ENCODE measurements around the gene MRPL40.

Gene MRPL40

GRCh38 chr22:19457828-19458428 lies 25.6 kb downstream of the MRPL40 start:
- no peaks in the 10 kb centered on the region for H3K27me3 ChIP-seq (ENCODE audit: control insufficient read depth in 2 of 2, insufficient read depth in 2 of 2, low read length in 2 of 2)
- no peak overlapping the region for H3K27ac ChIP-seq (ENCODE audit: low read depth in 2 of 2, low read length in 2 of 2)
- H3K4me3 ChIP-seq (ENCODE audit: low read length in 2 of 2) = no peak overlapping the region
- H3K9me3 ChIP-seq (ENCODE audit: control insufficient read depth in 2 of 2, low read length in 2 of 2) = no peaks in the 10 kb centered on the region
- no peak overlapping the region for H3K9ac ChIP-seq (ENCODE audit: low read depth in 1 of 2, low read length in 2 of 2)
- H3K36me3 ChIP-seq (ENCODE audit: control insufficient read depth in 2 of 2, insufficient read depth in 2 of 2, low read length in 2 of 2) = peaks cover 48 to 50% of the 10 kb centered on the region in 2 donors
- no peaks in the 10 kb centered on the region for H3K4me1 ChIP-seq (ENCODE audit: control insufficient read depth in 2 of 2, insufficient read depth in 2 of 2, low read length in 2 of 2)

GRCh38 chr22:19460036-19460435 lies 27.7 kb downstream of the MRPL40 start:
- H3K9me3 ChIP-seq (ENCODE audit: control insufficient read depth in 2 of 2, low read length in 2 of 2) = no peaks in the 10 kb centered on the region
- H3K4me3 ChIP-seq (ENCODE audit: low read length in 2 of 2) = no peak overlapping the region
- H3K9ac ChIP-seq (ENCODE audit: low read depth in 1 of 2, low read length in 2 of 2) = no peak overlapping the region
- H3K36me3 ChIP-seq (ENCODE audit: control insufficient read depth in 2 of 2, insufficient read depth in 2 of 2, low read length in 2 of 2) = peaks cover 44% of the 10 kb centered on the region in 2 donors
- no peaks in the 10 kb centered on the region for H3K4me1 ChIP-seq (ENCODE audit: control insufficient read depth in 2 of 2, insufficient read depth in 2 of 2, low read length in 2 of 2)
- H3K27ac ChIP-seq (ENCODE audit: low read depth in 2 of 2, low read length in 2 of 2) = no peak overlapping the region
- no peaks in the 10 kb centered on the region for H3K27me3 ChIP-seq (ENCODE audit: control insufficient read depth in 2 of 2, insufficient read depth in 2 of 2, low read length in 2 of 2)

DNA sequence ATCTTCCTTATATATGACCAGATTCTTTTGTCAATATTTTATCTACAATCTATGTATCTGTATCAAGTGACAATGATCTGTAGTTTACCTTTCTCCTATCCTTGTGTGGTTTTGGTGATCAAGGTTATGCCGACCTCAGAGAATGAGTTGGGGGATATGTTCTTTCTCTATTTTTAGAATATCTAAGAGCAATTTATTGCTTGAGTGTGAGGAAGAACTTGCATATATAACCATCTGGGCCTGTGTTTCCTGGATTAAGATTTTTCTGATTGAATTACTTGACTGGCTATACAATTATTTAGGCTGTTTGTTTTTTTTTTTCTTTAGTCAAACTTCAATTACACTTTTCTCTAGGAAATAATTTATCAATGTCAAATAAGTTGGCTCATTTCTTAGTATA lies 29.2 kb downstream of the MRPL40 start:
- no peaks in the 10 kb centered on the region for H3K4me1 ChIP-seq (ENCODE audit: control insufficient read depth in 2 of 2, insufficient read depth in 2 of 2, low read length in 2 of 2)
- H3K27me3 ChIP-seq (ENCODE audit: control insufficient read depth in 2 of 2, insufficient read depth in 2 of 2, low read length in 2 of 2) = no peaks in the 10 kb centered on the region
- no peak overlapping the region for H3K9ac ChIP-seq (ENCODE audit: low read depth in 1 of 2, low read length in 2 of 2)
- peaks cover 42 to 43% of the 10 kb centered on the region in 2 donors for H3K36me3 ChIP-seq (ENCODE audit: control insufficient read depth in 2 of 2, insufficient read depth in 2 of 2, low read length in 2 of 2)
- H3K27ac ChIP-seq (ENCODE audit: low read depth in 2 of 2, low read length in 2 of 2) = no peak overlapping the region
- no peaks in the 10 kb centered on the region for H3K9me3 ChIP-seq (ENCODE audit: control insufficient read depth in 2 of 2, low read length in 2 of 2)
- H3K4me3 ChIP-seq (ENCODE audit: low read length in 2 of 2) = no peak overlapping the region

GRCh38 chr22:19463008-19463407 lies 30.7 kb downstream of the MRPL40 start:
- no peaks in the 10 kb centered on the region for H3K9me3 ChIP-seq (ENCODE audit: control insufficient read depth in 2 of 2, low read length in 2 of 2)
- no peaks in the 10 kb centered on the region for H3K4me1 ChIP-seq (ENCODE audit: control insufficient read depth in 2 of 2, insufficient read depth in 2 of 2, low read length in 2 of 2)
- H3K9ac ChIP-seq (ENCODE audit: low read depth in 1 of 2, low read length in 2 of 2) = no peak overlapping the region
- no peaks in the 10 kb centered on the region for H3K27me3 ChIP-seq (ENCODE audit: control insufficient read depth in 2 of 2, insufficient read depth in 2 of 2, low read length in 2 of 2)
- H3K36me3 ChIP-seq (ENCODE audit: control insufficient read depth in 2 of 2, insufficient read depth in 2 of 2, low read length in 2 of 2) = peaks cover 45% of the 10 kb centered on the region in 2 donors
- no peak overlapping the region for H3K27ac ChIP-seq (ENCODE audit: low read depth in 2 of 2, low read length in 2 of 2)
- H3K4me3 ChIP-seq (ENCODE audit: low read length in 2 of 2) = no peak overlapping the region

- H3K27me3 ChIP-seq (ENCODE audit: control insufficient read depth in 2 of 2, insufficient read depth in 2 of 2, low read length in 2 of 2) = no peaks in the 10 kb centered on the region
- H3K9ac ChIP-seq (ENCODE audit: low read depth in 1 of 2, low read length in 2 of 2) = no peak overlapping the region
- peaks cover 48 to 50% of the 10 kb centered on the region in 2 donors for H3K36me3 ChIP-seq (ENCODE audit: control insufficient read depth in 2 of 2, insufficient read depth in 2 of 2, low read length in 2 of 2)
- H3K4me3 ChIP-seq (ENCODE audit: low read length in 2 of 2) = no peak overlapping the region
- no peaks in the 10 kb centered on the region for H3K9me3 ChIP-seq (ENCODE audit: control insufficient read depth in 2 of 2, low read length in 2 of 2)
- no peaks in the 10 kb centered on the region for H3K4me1 ChIP-seq (ENCODE audit: control insufficient read depth in 2 of 2, insufficient read depth in 2 of 2, low read length in 2 of 2)
- no peak overlapping the region for H3K27ac ChIP-seq (ENCODE audit: low read depth in 2 of 2, low read length in 2 of 2)
Observed at GRCh38 chr22:19463491-19464469, 31.4 kb downstream of the MRPL40 start.

DNA sequence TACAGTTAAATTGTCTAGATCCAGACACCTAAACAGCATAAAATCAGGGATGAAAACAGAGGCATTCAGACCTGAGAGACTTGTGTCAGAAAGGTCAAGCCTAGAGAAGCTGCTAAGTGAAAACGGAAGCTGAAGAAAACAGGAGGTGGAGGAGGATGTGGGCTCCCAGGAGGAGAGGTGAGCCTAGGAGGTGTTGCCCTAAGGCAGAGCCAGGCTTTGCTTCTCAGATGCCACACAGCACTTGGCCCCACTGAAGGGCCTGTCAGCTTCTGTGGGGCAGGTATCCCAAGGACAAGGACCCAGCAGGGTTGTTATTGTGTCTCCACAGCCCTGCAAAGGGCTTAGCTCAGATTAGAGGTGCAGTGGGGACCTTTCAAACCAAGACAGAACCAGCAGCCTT lies 32.2 kb downstream of the MRPL40 start:
- Histone ChIP-seq H3K27me3 (ENCODE audit: control insufficient read depth in 2 of 2, insufficient read depth in 2 of 2, low read length in 2 of 2) (no peaks in the 10 kb centered on the region), H3K27ac (ENCODE audit: low read depth in 2 of 2, low read length in 2 of 2) (no peak overlapping the region), H3K9ac (ENCODE audit: low read depth in 1 of 2, low read length in 2 of 2) (no peak overlapping the region), H3K9me3 (ENCODE audit: control insufficient read depth in 2 of 2, low read length in 2 of 2) (no peaks in the 10 kb centered on the region), H3K4me3 (ENCODE audit: low read length in 2 of 2) (no peak overlapping the region), H3K36me3 (ENCODE audit: control insufficient read depth in 2 of 2, insufficient read depth in 2 of 2, low read length in 2 of 2) (peaks cover 56 to 57% of the 10 kb centered on the region in 2 donors), H3K4me1 (ENCODE audit: control insufficient read depth in 2 of 2, insufficient read depth in 2 of 2, low read length in 2 of 2) (no peaks in the 10 kb centered on the region)

DNA sequence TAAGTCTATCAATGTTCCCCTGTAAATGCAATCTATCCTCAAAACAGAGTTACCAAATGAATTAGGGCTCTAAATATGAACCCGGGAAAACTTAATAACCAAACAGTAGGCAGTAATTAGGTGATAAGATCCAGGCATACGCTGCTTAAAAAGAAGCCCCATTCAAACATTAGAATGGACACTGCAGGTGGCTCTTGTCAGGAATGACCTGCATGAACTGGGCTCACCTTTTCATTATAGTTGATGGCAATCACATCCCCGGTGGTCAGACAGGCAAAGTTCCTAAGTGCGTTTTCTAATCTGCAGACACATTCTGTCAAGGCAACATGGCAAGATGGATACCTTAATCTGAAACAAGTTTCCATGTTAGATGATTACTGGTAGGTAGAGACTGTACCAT lies 32.6 kb downstream of the MRPL40 start:
- no peak overlapping the region for H3K9ac ChIP-seq (ENCODE audit: low read depth in 1 of 2, low read length in 2 of 2)
- no peak overlapping the region for H3K4me3 ChIP-seq (ENCODE audit: low read length in 2 of 2)

DNA sequence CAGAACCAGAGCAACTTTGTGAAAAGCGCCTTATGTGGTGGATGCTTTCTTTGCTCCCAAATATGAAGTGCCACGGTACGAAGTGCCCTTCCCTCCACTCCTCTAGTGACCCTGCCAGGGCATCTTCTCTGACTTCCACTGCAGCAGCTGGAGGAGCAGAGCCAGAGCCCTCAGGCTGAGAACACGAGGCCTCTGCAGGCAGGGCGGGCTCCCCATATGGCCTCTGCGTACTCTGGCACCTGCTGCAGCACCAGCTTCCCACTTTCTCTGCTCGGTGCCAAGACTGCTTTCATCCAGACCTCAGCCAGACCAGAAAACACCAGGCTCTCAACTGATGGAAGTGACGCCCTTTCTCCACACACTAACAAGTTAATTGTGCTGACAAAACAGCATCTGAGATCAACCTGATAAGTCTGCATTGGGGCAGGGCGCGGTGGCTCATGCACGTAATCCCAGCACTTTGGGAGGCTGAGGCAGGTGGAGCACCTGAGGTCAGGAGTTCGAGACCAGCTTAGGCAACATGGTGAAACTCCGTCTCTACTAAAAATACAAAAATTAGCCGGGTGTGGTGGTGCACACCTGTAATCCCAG lies 33.9 kb downstream of the MRPL40 start:
- no peak overlapping the region for H3K9ac ChIP-seq (ENCODE audit: low read depth in 1 of 2, low read length in 2 of 2)
- no peaks in the 10 kb centered on the region for H3K9me3 ChIP-seq (ENCODE audit: control insufficient read depth in 2 of 2, low read length in 2 of 2)
- H3K27ac ChIP-seq (ENCODE audit: low read depth in 2 of 2, low read length in 2 of 2) = no peak overlapping the region
- peaks cover 68 to 71% of the 10 kb centered on the region in 2 donors for H3K36me3 ChIP-seq (ENCODE audit: control insufficient read depth in 2 of 2, insufficient read depth in 2 of 2, low read length in 2 of 2)
- no peak overlapping the region for H3K4me3 ChIP-seq (ENCODE audit: low read length in 2 of 2)
- no peaks in the 10 kb centered on the region for H3K27me3 ChIP-seq (ENCODE audit: control insufficient read depth in 2 of 2, insufficient read depth in 2 of 2, low read length in 2 of 2)
- H3K4me1 ChIP-seq (ENCODE audit: control insufficient read depth in 2 of 2, insufficient read depth in 2 of 2, low read length in 2 of 2) = no peaks in the 10 kb centered on the region

More for the DNA sequence above, 32.6 kb downstream of the MRPL40 start:
- Histone ChIP-seq H3K27ac (ENCODE audit: low read depth in 2 of 2, low read length in 2 of 2) (no peak overlapping the region), H3K36me3 (ENCODE audit: control insufficient read depth in 2 of 2, insufficient read depth in 2 of 2, low read length in 2 of 2) (peaks cover 60 to 62% of the 10 kb centered on the region in 2 donors), H3K27me3 (ENCODE audit: control insufficient read depth in 2 of 2, insufficient read depth in 2 of 2, low read length in 2 of 2) (no peaks in the 10 kb centered on the region), H3K4me1 (ENCODE audit: control insufficient read depth in 2 of 2, insufficient read depth in 2 of 2, low read length in 2 of 2) (no peaks in the 10 kb centered on the region), H3K9me3 (ENCODE audit: control insufficient read depth in 2 of 2, low read length in 2 of 2) (no peaks in the 10 kb centered on the region)

DNA sequence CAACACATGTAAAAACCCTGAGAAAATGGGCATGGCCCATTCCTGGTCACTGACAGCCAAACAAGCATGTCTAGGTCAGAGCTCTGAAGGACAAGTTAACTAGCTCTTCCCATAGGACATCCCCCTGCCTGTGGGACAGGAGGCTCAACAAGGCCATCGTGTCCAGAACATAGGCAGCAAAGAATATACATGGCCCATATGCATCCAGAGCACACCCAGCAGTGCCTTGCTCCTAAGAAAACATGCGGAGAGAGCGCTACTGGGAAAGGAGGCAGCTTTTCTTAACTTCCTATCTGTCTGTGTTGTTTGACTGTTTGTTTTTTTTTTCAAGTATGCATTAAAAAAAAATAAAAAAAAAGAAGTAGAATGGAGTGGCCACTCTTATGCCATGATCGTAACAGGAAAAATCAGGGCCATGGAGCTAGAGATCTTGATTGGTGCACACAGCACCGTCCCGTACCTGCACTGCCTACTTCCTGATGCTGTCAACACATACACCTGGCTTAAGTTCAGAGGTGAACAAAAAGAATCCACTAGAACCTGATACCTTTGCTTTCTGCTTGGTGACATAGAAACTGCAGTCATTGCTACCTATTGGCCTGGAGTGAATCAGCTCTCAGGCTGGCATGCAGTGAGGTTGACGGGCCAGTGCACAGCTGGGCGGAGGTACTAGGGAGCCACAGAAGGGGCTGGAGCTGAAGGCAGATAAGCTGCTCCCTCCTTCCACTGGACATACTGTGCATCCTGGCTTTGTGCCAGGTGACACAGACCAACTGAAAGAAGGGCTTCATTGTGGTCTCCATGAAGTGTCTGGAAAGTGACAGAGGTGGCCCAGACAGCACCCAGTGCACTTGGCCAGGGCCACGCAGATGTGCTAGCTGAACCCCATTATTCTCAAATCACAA lies 34.8 kb downstream of the MRPL40 start:
- Histone ChIP-seq H3K36me3 (ENCODE audit: control insufficient read depth in 2 of 2, insufficient read depth in 2 of 2, low read length in 2 of 2) (peaks cover 76 to 79% of the 10 kb centered on the region in 2 donors), H3K27me3 (ENCODE audit: control insufficient read depth in 2 of 2, insufficient read depth in 2 of 2, low read length in 2 of 2) (no peaks in the 10 kb centered on the region), H3K4me3 (ENCODE audit: low read length in 2 of 2) (no peak overlapping the region), H3K9me3 (ENCODE audit: control insufficient read depth in 2 of 2, low read length in 2 of 2) (no peaks in the 10 kb centered on the region), H3K27ac (ENCODE audit: low read depth in 2 of 2, low read length in 2 of 2) (no peak overlapping the region), H3K4me1 (ENCODE audit: control insufficient read depth in 2 of 2, insufficient read depth in 2 of 2, low read length in 2 of 2) (no peaks in the 10 kb centered on the region), H3K9ac (ENCODE audit: low read depth in 1 of 2, low read length in 2 of 2) (no peak overlapping the region)

Measured in mucosa of rectum (tissue), 2 donors.